Fibroblast of lung (primary cell): Measurements from ENCODE around the gene CAPS. TPM values are rescaled to one million over a fixed set of nuclear protein-coding genes. Genes with fewer than 3 reads are reported as not detected.

Experiments
- DNase-seq, 2 donors: peaks; one replicate each; pipeline versions ENCODE4 v3.0.0 to v3.0.0-alpha.2; 2010; ENCODE audit warnings: low read depth in 2 of 2
- H2AFZ ChIP-seq: 2 replicates; pipeline ENCODE4 v1.5.1; 2012; ENCODE audit warnings: low read length, control low read depth, inconsistent platforms
- H3K27ac ChIP-seq: 2 replicates; pipeline ENCODE4 v1.5.1; 2011; ENCODE audit warnings: low read length, control low read depth; ENCODE audit not compliant: insufficient read depth
- H3K27me3 ChIP-seq: 2 replicates; pipeline ENCODE4 v1.5.1; 2011; ENCODE audit warnings: mild to moderate bottlenecking, low read length; ENCODE audit not compliant: control insufficient read depth, insufficient read depth
- H3K36me3 ChIP-seq: 2 replicates; pipeline ENCODE4 v1.5.1; 2011; ENCODE audit warnings: low read length; ENCODE audit not compliant: control insufficient read depth, insufficient read depth
- H3K4me1 ChIP-seq: 2 replicates; pipeline ENCODE4 v1.5.1; 2011; ENCODE audit warnings: low read length; ENCODE audit not compliant: control insufficient read depth, insufficient read depth; ENCODE audit errors: extremely low read depth
- H3K4me2 ChIP-seq: 2 replicates; pipeline ENCODE4 v1.5.1; 2011; ENCODE audit warnings: low read length, control low read depth; ENCODE audit not compliant: insufficient read depth; ENCODE audit errors: extremely low read depth
- H3K4me3 ChIP-seq, 4 experiments: fragments of 200-600 bp in 1 of 4; sonication (generic) in 1 of 4; replicated peaks in 1 of 4; 2 replicates each; pipeline ENCODE4 v1.5.1; 2011 to 2016; ENCODE audit warnings: low read length in 4 of 4, low read depth in 3 of 4, mild to moderate bottlenecking in 3 of 4, control low read depth in 2 of 4, inconsistent platforms in 1 of 4, mixed read lengths in 1 of 4; ENCODE audit not compliant: insufficient read depth in 1 of 4; ENCODE audit errors: control extremely low read depth in 1 of 4
- H3K79me2 ChIP-seq: 2 replicates; pipeline ENCODE4 v1.5.1; 2012; ENCODE audit warnings: mild to moderate bottlenecking, low read length, inconsistent platforms; ENCODE audit not compliant: control insufficient read depth, insufficient read depth
- H3K9ac ChIP-seq: 2 replicates; pipeline ENCODE4 v1.5.1; 2011; ENCODE audit warnings: mild to moderate bottlenecking, low read length, control low read depth; ENCODE audit not compliant: insufficient read depth
- H3K9me3 ChIP-seq: 2 replicates; pipeline ENCODE4 v1.5.1; 2012; ENCODE audit warnings: low read depth, low read length; ENCODE audit not compliant: control insufficient read depth, insufficient read depth
- H4K20me1 ChIP-seq: 2 replicates; pipeline ENCODE4 v1.5.1; 2011; ENCODE audit warnings: low read length; ENCODE audit not compliant: control insufficient read depth, insufficient read depth; ENCODE audit errors: extremely low read depth
- EZH2 ChIP-seq: IDR thresholded peaks from 2 replicates; pipeline ENCODE4 v1.5.1; 2012; ENCODE audit warnings: low read length, control low read depth, mild to moderate bottlenecking; ENCODE audit errors: missing control alignments
- polyA plus RNA-seq, 2 donors: library from polyadenylated mRNA; depleted of rRNA in 1 of 2; stranded (reverse) in 1 of 2; unstranded in 1 of 2; fragments of >200 nt; gene quantifications; 2 replicates each; pipeline ENCODE4 v1.2.1, GENCODE V29; 2011 to 2012; ENCODE audit warnings: missing spikeins in 1 of 2
- total RNA-seq: library from RNA; depleted of rRNA; stranded (reverse); fragments of >200 nt; gene quantifications from 2 replicates; pipeline ENCODE4 v1.2.1, GENCODE V29; 2014
- TF ChIP-seq, protein P1 (sequence below), 2 donors: IDR thresholded peaks in 1 of 2; conservative IDR thresholded peaks in 1 of 2; 1 replicate in 1 of 2; 2 replicates in 1 of 2; pipeline ENCODE4 v1.5.1; 2011 to 2012; ENCODE audit warnings: low read length in 2 of 2, control low read depth in 1 of 2, inconsistent platforms in 1 of 2, low read depth in 1 of 2, mild to moderate bottlenecking in 1 of 2

CAPS gene
- total and polyA plus RNA-seq, 2 donors (not counting 1 experiment from before 2014, with no cell fraction given) = 1.6 to 7.3 TPM

DNA sequence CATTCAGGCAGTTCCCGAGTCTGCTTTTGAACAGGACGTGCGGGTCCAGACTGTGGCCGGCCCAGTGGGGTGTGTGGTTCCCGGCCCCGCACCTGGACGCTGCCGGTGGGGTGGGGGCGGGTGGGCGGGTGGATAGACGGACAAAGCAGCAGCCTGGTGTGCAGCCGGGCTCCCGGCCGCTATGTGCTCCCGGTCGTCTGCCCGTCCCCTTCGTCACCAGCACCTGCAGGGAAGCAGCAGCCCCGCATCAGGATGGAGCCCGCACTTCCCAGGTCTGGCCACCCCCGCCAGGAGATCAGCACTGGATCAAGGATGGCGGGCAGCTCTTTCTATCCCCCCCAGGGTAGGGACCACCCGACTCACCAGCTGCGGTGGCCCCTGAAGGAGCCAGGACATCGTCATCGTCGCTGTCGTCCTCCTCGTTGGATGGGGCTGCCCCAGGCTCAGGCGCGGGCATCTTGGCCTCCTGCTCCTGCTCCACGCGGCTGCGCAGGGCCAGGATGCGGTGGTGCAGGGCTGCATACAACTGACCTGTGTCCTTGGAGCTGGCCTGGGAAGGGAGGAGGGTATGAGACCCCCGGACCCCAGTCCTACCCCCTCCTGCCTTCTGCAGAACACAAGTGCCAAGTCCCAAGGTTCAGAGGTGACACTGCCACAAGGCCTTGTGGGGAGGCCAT, 3.5 kb downstream of the CAPS start:
- TF ChIP-seq, protein P1, sequence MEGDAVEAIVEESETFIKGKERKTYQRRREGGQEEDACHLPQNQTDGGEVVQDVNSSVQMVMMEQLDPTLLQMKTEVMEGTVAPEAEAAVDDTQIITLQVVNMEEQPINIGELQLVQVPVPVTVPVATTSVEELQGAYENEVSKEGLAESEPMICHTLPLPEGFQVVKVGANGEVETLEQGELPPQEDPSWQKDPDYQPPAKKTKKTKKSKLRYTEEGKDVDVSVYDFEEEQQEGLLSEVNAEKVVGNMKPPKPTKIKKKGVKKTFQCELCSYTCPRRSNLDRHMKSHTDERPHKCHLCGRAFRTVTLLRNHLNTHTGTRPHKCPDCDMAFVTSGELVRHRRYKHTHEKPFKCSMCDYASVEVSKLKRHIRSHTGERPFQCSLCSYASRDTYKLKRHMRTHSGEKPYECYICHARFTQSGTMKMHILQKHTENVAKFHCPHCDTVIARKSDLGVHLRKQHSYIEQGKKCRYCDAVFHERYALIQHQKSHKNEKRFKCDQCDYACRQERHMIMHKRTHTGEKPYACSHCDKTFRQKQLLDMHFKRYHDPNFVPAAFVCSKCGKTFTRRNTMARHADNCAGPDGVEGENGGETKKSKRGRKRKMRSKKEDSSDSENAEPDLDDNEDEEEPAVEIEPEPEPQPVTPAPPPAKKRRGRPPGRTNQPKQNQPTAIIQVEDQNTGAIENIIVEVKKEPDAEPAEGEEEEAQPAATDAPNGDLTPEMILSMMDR (conservative IDR thresholded peaks at IDR 0.05 in 1 of 2, IDR thresholded peaks at IDR 0.05 in 1 of 2; ENCODE audit: low read depth in 1 of 2, low read length in 2 of 2) = no peak
- no peak for TF ChIP-seq EZH2
- Histone ChIP-seq H3K4me2 (no peak overlapping the region), H3K9ac (no peak overlapping the region), H3K27me3 (no peaks in the 10 kb centered on the region), H2AFZ (no peak overlapping the region), H3K4me3 (no peak overlapping the region), H3K27ac (no peak overlapping the region), H3K36me3 (peaks cover 28% of the 10 kb centered on the region), H3K4me1 (peaks cover 5% of the 10 kb centered on the region), H3K79me2 (no peaks in the 10 kb centered on the region), H4K20me1 (no peaks in the 10 kb centered on the region), H3K9me3 (no peaks in the 10 kb centered on the region)
- no peak for DNase-seq

DNA sequence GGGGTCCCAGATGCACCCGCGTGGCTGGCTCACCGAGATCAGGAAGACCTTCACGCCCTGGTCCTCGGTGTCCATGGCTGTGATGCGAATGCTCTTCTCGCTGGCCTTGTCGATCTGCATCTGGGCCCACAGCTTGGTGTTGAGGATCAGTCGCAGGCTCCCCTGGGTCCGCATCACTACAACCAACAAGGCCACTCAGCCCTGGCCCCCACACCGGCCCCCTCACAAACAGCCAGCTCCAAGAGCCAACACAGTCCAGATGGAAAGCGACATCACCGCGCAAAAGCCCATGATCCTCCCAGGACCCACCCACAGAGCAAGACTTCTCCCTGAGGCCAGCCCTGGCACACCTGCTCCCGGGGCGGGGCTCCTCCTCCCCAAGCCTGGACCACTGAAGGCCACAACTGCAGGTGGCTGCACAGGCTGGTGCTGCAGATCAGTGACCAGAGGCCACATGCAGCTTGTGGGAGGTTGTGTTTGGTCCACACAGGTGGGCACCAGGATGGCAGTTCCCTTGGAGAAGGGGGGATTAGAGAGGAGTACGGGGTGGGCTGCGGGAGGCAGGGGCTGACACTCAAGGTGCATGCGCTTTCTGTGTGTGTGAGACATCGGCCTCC, 4.5 kb downstream of the CAPS start:
- Histone ChIP-seq H3K27me3 (no peaks in the 10 kb centered on the region), H3K36me3 (peaks cover 34% of the 10 kb centered on the region), H4K20me1 (no peaks in the 10 kb centered on the region), H3K9ac (no peak overlapping the region), H3K79me2 (no peaks in the 10 kb centered on the region), H3K9me3 (no peaks in the 10 kb centered on the region), H3K4me2 (no peak overlapping the region), H2AFZ (no peak overlapping the region), H3K4me3 (no peak overlapping the region), H3K27ac (no peak overlapping the region), H3K4me1 (peaks cover 5% of the 10 kb centered on the region)
- no peak for DNase-seq
- TF ChIP-seq, protein P1 (conservative IDR thresholded peaks at IDR 0.05 in 1 of 2, IDR thresholded peaks at IDR 0.05 in 1 of 2; ENCODE audit: low read depth in 1 of 2, low read length in 2 of 2) = no peak
- TF ChIP-seq EZH2 = no peak

DNA sequence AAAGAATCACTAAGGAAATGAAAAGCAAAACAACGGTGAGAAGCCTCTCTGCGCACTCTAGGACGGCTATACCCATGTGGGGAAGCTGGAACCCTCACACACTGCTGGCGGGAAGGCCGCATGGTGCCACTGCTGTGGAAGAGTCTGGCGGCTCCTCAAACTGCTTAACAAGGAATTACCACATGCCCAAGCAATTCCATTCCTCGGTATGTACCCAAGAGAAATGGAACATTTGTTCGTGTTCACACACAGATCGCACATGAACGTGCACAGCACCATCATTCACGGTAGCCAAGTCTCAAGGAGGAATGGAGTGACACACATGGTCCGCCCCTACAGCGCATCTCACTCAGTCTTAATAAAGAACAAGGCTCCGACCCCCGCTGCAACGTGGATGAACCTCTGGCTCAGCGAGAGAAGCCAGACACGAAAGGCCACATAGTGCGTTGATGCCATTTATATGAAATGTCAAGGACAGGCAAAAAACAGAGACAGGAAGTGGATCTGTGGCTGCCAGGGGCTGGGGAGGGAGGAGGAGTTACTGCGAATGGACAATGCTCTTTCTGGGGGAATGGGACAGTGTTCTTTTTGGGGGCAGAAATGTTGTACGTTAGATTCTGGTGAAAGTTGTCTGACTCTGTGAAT, 7.6 kb downstream of the CAPS start:
- H2AFZ ChIP-seq = no peak overlapping the region
- H3K36me3 ChIP-seq = peaks cover 44% of the 10 kb centered on the region
- no peak overlapping the region for H3K4me3 ChIP-seq
- no peak overlapping the region for H3K4me2 ChIP-seq
- H3K9ac ChIP-seq = no peak overlapping the region
- DNase-seq = no peak
- TF ChIP-seq, protein P1 (conservative IDR thresholded peaks at IDR 0.05 in 1 of 2, IDR thresholded peaks at IDR 0.05 in 1 of 2; ENCODE audit: low read depth in 1 of 2, low read length in 2 of 2) = no peak
- TF ChIP-seq EZH2 = no peak
- H4K20me1 ChIP-seq = no peaks in the 10 kb centered on the region
- no peaks in the 10 kb centered on the region for H3K9me3 ChIP-seq
- no peak overlapping the region for H3K27ac ChIP-seq
- H3K79me2 ChIP-seq = no peaks in the 10 kb centered on the region
- no peaks in the 10 kb centered on the region for H3K27me3 ChIP-seq
- peaks cover 3% of the 10 kb centered on the region for H3K4me1 ChIP-seq
